LoVo (cell line): ENCODE measurements around the gene PRKCQ.
"Not testable (repeated sequence)": the region's sequence is repeated elsewhere in the genome, so short reads cannot be mapped to it uniquely, and the experiment has no call there.

Experiments
- DNase-seq: peaks from one replicate; pipeline ENCODE4 v3.0.0-alpha.2; 2016; ENCODE audit warnings: low spot score

PRKCQ gene

GRCh38 chr10:6595499-6595898, 15.4 kb upstream of the PRKCQ start:
- no peak for DNase-seq

GRCh38 chr10:6593241-6593671, 13.2 kb upstream of the PRKCQ start:
- DNase-seq, result no peak

- no peak for DNase-seq
Measured at GRCh38 chr10:6592080-6592479, 12.0 kb upstream of the PRKCQ start.

GRCh38 chr10:6591668-6592067, 11.6 kb upstream of the PRKCQ start:
- no peak for DNase-seq

- DNase-seq, result no peak
Measured at GRCh38 chr10:6590100-6590499, 10.0 kb upstream of the PRKCQ start.

GRCh38 chr10:6589287-6590094, 9.4 kb upstream of the PRKCQ start:
- DNase-seq, result no peak

- no peak for DNase-seq
Measured at GRCh38 chr10:6588845-6589244, 8.8 kb upstream of the PRKCQ start.

- no peak for DNase-seq
Measured at GRCh38 chr10:6588082-6588481, 8.0 kb upstream of the PRKCQ start.

GRCh38 chr10:6586501-6586900, 6.4 kb upstream of the PRKCQ start:
- no peak for DNase-seq

GRCh38 chr10:6583447-6583846, 3.4 kb upstream of the PRKCQ start:
- no peak for DNase-seq

GRCh38 chr10:6582913-6583312, 2.8 kb upstream of the PRKCQ start:
- DNase-seq, result not testable (repeated sequence)

- DNase-seq, result no peak
Measured at GRCh38 chr10:6582298-6582697, 2.2 kb upstream of the PRKCQ start.

GRCh38 chr10:6581778-6582228, 1.7 kb upstream of the PRKCQ start:
- no peak for DNase-seq

- not testable (repeated sequence) for DNase-seq
Measured at GRCh38 chr10:6581223-6581622, 1.1 kb upstream of the PRKCQ start.

- DNase-seq, result peak; percentile 82
Measured at GRCh38 chr10:6580279-6581029, 378 bp upstream of the PRKCQ start.

GRCh38 chr10:6579183-6579903, 733 bp downstream of the PRKCQ start:
- no peak for DNase-seq

GRCh38 chr10:6578795-6579182, 1.3 kb downstream of the PRKCQ start:
- DNase-seq, result no peak

GRCh38 chr10:6578251-6578771, 1.8 kb downstream of the PRKCQ start:
- DNase-seq, result no peak

- no peak for DNase-seq
Measured at GRCh38 chr10:6576326-6576725, 3.8 kb downstream of the PRKCQ start.

- DNase-seq, result no peak
Measured at GRCh38 chr10:6574664-6575176, 5.4 kb downstream of the PRKCQ start.

GRCh38 chr10:6570893-6571292, 9.2 kb downstream of the PRKCQ start:
- DNase-seq, result no peak

GRCh38 chr10:6569259-6569658, 10.8 kb downstream of the PRKCQ start:
- no peak for DNase-seq
